HG03045 (cell line): ENCODE data around the gene TEX11.
"Not testable (repeated sequence)": the region's sequence is repeated elsewhere in the genome, so short reads cannot be mapped to it uniquely, and the experiment has no call there.

ENCODE experiments used
- ATAC-seq: cut with Tn5 transposase; IDR thresholded peaks from one replicate; pipeline ENCODE4 v1.9.1; 2021; ENCODE audit warnings: mild to moderate bottlenecking, moderate library complexity; ENCODE audit not compliant: unreplicated experiment

Gene TEX11

GRCh38 chrX:70908541-70908940 lies at the start of gene TEX11:
TEX11 (minus strand) TSS chrX:70908711; CDS start chrX:70907789, 922 bp downstream.
- no peak for ATAC-seq

- ATAC-seq: no peak
These were observed 46.4 kb upstream of the TEX11 start for GRCh38 chrX:70954871-70955270.

- no peak for ATAC-seq
These were observed 15.9 kb upstream of the TEX11 start for GRCh38 chrX:70924294-70924911.

- ATAC-seq: no peak
These were observed 14.4 kb upstream of the TEX11 start for GRCh38 chrX:70922774-70923473.

GRCh38 chrX:70921709-70922352 lies 13.3 kb upstream of the TEX11 start:
- no peak for ATAC-seq

- ATAC-seq: no peak
These were observed 8.2 kb upstream of the TEX11 start for GRCh38 chrX:70916754-70917153.

GRCh38 chrX:70907900-70908299 lies 611 bp downstream of the TEX11 start:
- no peak for ATAC-seq

GRCh38 chrX:70901465-70901864 lies 7.0 kb downstream of the TEX11 start:
- ATAC-seq: no peak

GRCh38 chrX:70890441-70890840 lies 18.1 kb downstream of the TEX11 start:
- ATAC-seq: not testable (repeated sequence)

- ATAC-seq: no peak
These were observed 29.6 kb downstream of the TEX11 start for GRCh38 chrX:70878902-70879301.

GRCh38 chrX:70852294-70852693 lies 56.2 kb downstream of the TEX11 start:
- no peak for ATAC-seq

GRCh38 chrX:70844081-70844480 lies 64.4 kb downstream of the TEX11 start:
- not testable (repeated sequence) for ATAC-seq

GRCh38 chrX:70843620-70844019 lies 64.9 kb downstream of the TEX11 start:
- ATAC-seq: not testable (repeated sequence)

GRCh38 chrX:70834589-70834988 lies 73.9 kb downstream of the TEX11 start:
- ATAC-seq: no peak

- no peak for ATAC-seq
These were observed 81.8 kb downstream of the TEX11 start for GRCh38 chrX:70826715-70827114.

- ATAC-seq: no peak
These were observed 83.1 kb downstream of the TEX11 start for GRCh38 chrX:70825366-70825765.

- ATAC-seq: no peak
These were observed 99.3 kb downstream of the TEX11 start for GRCh38 chrX:70808942-70809940.

GRCh38 chrX:70806081-70806480 lies 102.4 kb downstream of the TEX11 start:
- ATAC-seq: no peak

GRCh38 chrX:70796742-70797141 lies 111.8 kb downstream of the TEX11 start:
- not testable (repeated sequence) for ATAC-seq

- ATAC-seq: no peak
These were observed 134.3 kb downstream of the TEX11 start for GRCh38 chrX:70774223-70774622.
